Endothelial cell of umbilical vein (primary cell): ENCODE results near the gene KCP. TPM values are rescaled to one million over a fixed set of nuclear protein-coding genes. Genes with fewer than 3 reads are reported as not detected.

Experiments used
- BruUV-seq: library from RNA; stranded (reverse); fragments of 400-500 nt; replicated peaks from 2 replicates; lab custom pipeline; 2021; lab: Mats Ljungman, UMichigan
- CTCF ChIA-PET: fragments of 300-600, 350-600 bp; sonication (Branson Sonifier 250); formaldehyde crosslinking; loops from one replicate; lab custom pipeline; 2021; ENCODE audit warnings: antibody characterized with exemption, inconsistent platforms; lab: Charles Lee
- POLR2A ChIA-PET: fragments of 300-600, 350-600 bp; sonication (Branson Sonifier 250); formaldehyde crosslinking; loops from one replicate; lab custom pipeline; 2021; ENCODE audit warnings: antibody characterized with exemption, inconsistent platforms; lab: Charles Lee
- DNase-seq: peaks from one replicate; pipeline ENCODE4 v3.0.0-alpha.2; 2011; ENCODE audit warnings: low read depth, low spot score
- FAIRE-seq: peaks from 2 replicates; lab custom pipeline; 2011; peaks lifted over from hg19 to GRCh38; lab: Jason Lieb, UNC
- H2AFZ ChIP-seq: 2 replicates; pipeline ENCODE4 v1.6.0; 2012; ENCODE audit warnings: low read depth, low read length, control low read depth, inconsistent platforms
- H3K27ac ChIP-seq: 2 replicates; pipeline ENCODE4 v1.5.1; 2011; ENCODE audit warnings: low read depth, mild to moderate bottlenecking, control low read depth, low read length, moderate library complexity; ENCODE audit not compliant: insufficient read depth
- H3K27me3 ChIP-seq, 2 experiments: 2 replicates each; pipeline versions ENCODE4 v1.6.0 to v1.6.1; 2011; ENCODE audit warnings: low read length in 2 of 2, mixed read lengths in 1 of 2; ENCODE audit not compliant: control insufficient read depth in 2 of 2, insufficient read depth in 2 of 2
- H3K36me3 ChIP-seq, 2 experiments: 2 replicates in 1 of 2; 3 replicates in 1 of 2; pipeline ENCODE4 v1.5.1; 2011; ENCODE audit warnings: low read length in 2 of 2, mild to moderate bottlenecking in 1 of 2, moderate library complexity in 1 of 2; ENCODE audit not compliant: control insufficient read depth in 2 of 2, insufficient read depth in 2 of 2; ENCODE audit errors: extremely low read depth in 1 of 2
- H3K4me1 ChIP-seq: 3 replicates; pipeline ENCODE4 v1.5.1; 2011; ENCODE audit warnings: mild to moderate bottlenecking, low read length; ENCODE audit not compliant: control insufficient read depth, insufficient read depth; ENCODE audit errors: extremely low read depth
- H3K4me2 ChIP-seq: 2 replicates; pipeline ENCODE4 v1.6.1; 2011; ENCODE audit warnings: low read length, control low read depth, mixed read lengths; ENCODE audit not compliant: insufficient read depth
- H3K4me3 ChIP-seq, 3 experiments: fragments of 200-600 bp in 1 of 3; sonication (generic), shearing (Covaris generic) in 1 of 3; replicated peaks in 1 of 3; 2 replicates each; pipeline ENCODE4 v1.5.1; 2011 to 2016; ENCODE audit warnings: control low read depth in 3 of 3, low read length in 3 of 3, mild to moderate bottlenecking in 2 of 3, inconsistent platforms in 1 of 3, low read depth in 1 of 3, moderate library complexity in 1 of 3; ENCODE audit not compliant: insufficient read depth in 1 of 3
- H3K79me2 ChIP-seq: 2 replicates; pipeline ENCODE4 v1.6.0; 2012; ENCODE audit warnings: low read length, inconsistent platforms; ENCODE audit not compliant: control insufficient read depth, insufficient read depth
- H3K9ac ChIP-seq: replicated peaks from 2 replicates; pipeline ENCODE3; 2011; ENCODE audit warnings: low read length, control low read depth; ENCODE audit not compliant: insufficient read depth; ENCODE audit errors: extremely low read depth
- H3K9me1 ChIP-seq: replicated peaks from 3 replicates; pipeline ENCODE4 v1.6.0; 2011; ENCODE audit warnings: mild to moderate bottlenecking, low read length; ENCODE audit not compliant: control insufficient read depth, insufficient read depth; ENCODE audit errors: extremely low read depth
- H3K9me3 ChIP-seq: replicated peaks from 2 replicates; pipeline ENCODE4 v1.5.1; 2012; ENCODE audit warnings: low read length, inconsistent platforms; ENCODE audit not compliant: control insufficient read depth, insufficient read depth
- H4K20me1 ChIP-seq: replicated peaks from 2 replicates; pipeline ENCODE3; 2011; ENCODE audit warnings: mild to moderate bottlenecking, low read length; ENCODE audit not compliant: control insufficient read depth, insufficient read depth; ENCODE audit errors: extremely low read depth
- EZH2 ChIP-seq: IDR thresholded peaks from 2 replicates; pipeline ENCODE4 v1.6.1; 2012; ENCODE audit warnings: borderline replicate concordance, low read depth, mild to moderate bottlenecking, moderate library complexity, low read length, inconsistent platforms; ENCODE audit not compliant: severe bottlenecking
- FOS ChIP-seq: IDR thresholded peaks from 2 replicates; pipeline ENCODE4 v1.6.1; 2011; ENCODE audit warnings: mild to moderate bottlenecking, low read length, moderate library complexity, borderline replicate concordance; ENCODE audit not compliant: insufficient read depth
- JUN ChIP-seq: IDR thresholded peaks from 2 replicates; pipeline ENCODE4 v1.6.1; 2011; ENCODE audit warnings: borderline replicate concordance, low read depth; ENCODE audit not compliant: insufficient read length, insufficient read depth
- MYC ChIP-seq: IDR thresholded peaks from one replicate; pipeline ENCODE4 v1.6.1; 2011; ENCODE audit warnings: mild to moderate bottlenecking, low read depth, low read length
- dilution Hi-C: fragments of 300-500 bp; cut with MboI; formaldehyde crosslinking; loops from one replicate; pipeline ENCODE4 v1.15.0; 2019; ENCODE audit warnings: low sequenced_read_pairs; ENCODE audit not compliant: extremely low pct_ligation_motif_present
- intact Hi-C: fragments of 100-400 bp; cut with micrococcal nuclease; formaldehyde crosslinking; loops from one replicate; pipeline ENCODE4 v1.10.0; 2022
- polyA plus RNA-seq, 4 experiments: library from polyadenylated mRNA; depleted of rRNA in 3 of 4; stranded (reverse) in 3 of 4; unstranded in 1 of 4; fragments of >200 nt; gene quantifications; 2 replicates each; pipeline versions ENCODE4 v1.2.1 to v1.2.3, GENCODE V29; 2011 to 2012; ENCODE audit warnings: missing spikeins in 1 of 4
- total RNA-seq: library from RNA; stranded (reverse); gene quantifications from 2 replicates; pipeline ENCODE4 v1.2.3, GENCODE V29; 2021
- TF ChIP-seq, protein P1 (sequence below), 2 donors: IDR thresholded peaks; 1 replicate in 1 of 2; 2 replicates in 1 of 2; pipeline ENCODE4 v1.5.1; 2011; ENCODE audit warnings: low read length in 2 of 2, mild to moderate bottlenecking in 2 of 2, moderate library complexity in 2 of 2, control low read depth in 1 of 2, inconsistent platforms in 1 of 2, low read depth in 1 of 2; ENCODE audit not compliant: insufficient read depth in 1 of 2; ENCODE audit errors: extremely low read depth in 1 of 2
- TF ChIP-seq, protein P2 (sequence below): IDR thresholded peaks from 2 replicates; pipeline ENCODE4 v1.6.1; 2011; ENCODE audit not compliant: insufficient read depth, insufficient read length

The KCP gene
- total and polyA plus RNA-seq, 2 donors (not counting 3 experiments of a cell fraction or from before 2014, with no cell fraction given) = not detected

DNA sequence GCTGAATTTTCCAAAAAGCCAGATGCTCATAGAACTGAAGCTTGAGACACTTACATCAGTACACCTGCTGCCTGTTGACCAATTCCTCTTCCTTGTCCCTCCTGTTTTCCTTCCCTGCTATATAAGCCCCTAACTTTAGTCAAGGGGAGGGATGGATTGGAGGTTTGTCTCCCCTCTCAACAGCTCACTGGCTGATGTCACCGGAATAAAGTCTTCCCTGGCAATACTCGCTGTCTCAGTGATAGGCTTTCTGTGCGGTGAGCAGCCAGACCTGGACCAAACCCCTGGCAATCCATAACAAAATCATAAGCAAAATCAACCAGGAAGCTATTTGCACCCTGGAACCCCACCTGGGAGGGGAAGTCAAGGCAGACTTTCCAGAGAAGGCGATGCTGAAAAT is 26.3 kb upstream of the KCP start:
- DNase-seq (no peak), FAIRE-seq (no peak)
- H3K36me3 ChIP-seq = no peaks in the 10 kb centered on the region
- H3K9me3 ChIP-seq = no peaks in the 10 kb centered on the region
- H3K4me2 ChIP-seq = no peak overlapping the region
- no peak for TF ChIP-seq JUN
- no peak for TF ChIP-seq EZH2
- TF ChIP-seq, protein P1, sequence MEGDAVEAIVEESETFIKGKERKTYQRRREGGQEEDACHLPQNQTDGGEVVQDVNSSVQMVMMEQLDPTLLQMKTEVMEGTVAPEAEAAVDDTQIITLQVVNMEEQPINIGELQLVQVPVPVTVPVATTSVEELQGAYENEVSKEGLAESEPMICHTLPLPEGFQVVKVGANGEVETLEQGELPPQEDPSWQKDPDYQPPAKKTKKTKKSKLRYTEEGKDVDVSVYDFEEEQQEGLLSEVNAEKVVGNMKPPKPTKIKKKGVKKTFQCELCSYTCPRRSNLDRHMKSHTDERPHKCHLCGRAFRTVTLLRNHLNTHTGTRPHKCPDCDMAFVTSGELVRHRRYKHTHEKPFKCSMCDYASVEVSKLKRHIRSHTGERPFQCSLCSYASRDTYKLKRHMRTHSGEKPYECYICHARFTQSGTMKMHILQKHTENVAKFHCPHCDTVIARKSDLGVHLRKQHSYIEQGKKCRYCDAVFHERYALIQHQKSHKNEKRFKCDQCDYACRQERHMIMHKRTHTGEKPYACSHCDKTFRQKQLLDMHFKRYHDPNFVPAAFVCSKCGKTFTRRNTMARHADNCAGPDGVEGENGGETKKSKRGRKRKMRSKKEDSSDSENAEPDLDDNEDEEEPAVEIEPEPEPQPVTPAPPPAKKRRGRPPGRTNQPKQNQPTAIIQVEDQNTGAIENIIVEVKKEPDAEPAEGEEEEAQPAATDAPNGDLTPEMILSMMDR (IDR thresholded peaks at IDR 0.05; ENCODE audit: extremely low read depth in 1 of 2, insufficient read depth in 1 of 2, low read depth in 1 of 2, low read length in 2 of 2) = no peak
- no peak for TF ChIP-seq FOS
- intact Hi-C loops = no loop called here
- H2AFZ ChIP-seq = no peak overlapping the region
- POLR2A ChIA-PET = no interaction called here
- H4K20me1 ChIP-seq = no peaks in the 10 kb centered on the region
- no peak overlapping the region for H3K27ac ChIP-seq
- no peaks in the 10 kb centered on the region for H3K9me1 ChIP-seq
- no peak overlapping the region for H3K4me3 ChIP-seq
- H3K4me1 ChIP-seq = peaks cover 7% of the 10 kb centered on the region
- no TSS peak for BruUV-seq
- dilution Hi-C loops = no loop called here
- H3K27me3 ChIP-seq = peaks cover 23% of the 10 kb centered on the region in 2 experiments
- no peak overlapping the region for H3K9ac ChIP-seq
- CTCF ChIA-PET = no interaction called here
- H3K79me2 ChIP-seq = no peaks in the 10 kb centered on the region

GRCh38 chr7:128935342-128935730 is 24.8 kb upstream of the KCP start:
- no peak overlapping the region for H3K9ac ChIP-seq
- dilution Hi-C loops = no loop called here
- no peak overlapping the region for H3K4me3 ChIP-seq
- CTCF ChIA-PET = no interaction called here
- H3K36me3 ChIP-seq = no peaks in the 10 kb centered on the region
- H3K9me3 ChIP-seq = no peaks in the 10 kb centered on the region
- no peak for DNase-seq
- H3K79me2 ChIP-seq = no peaks in the 10 kb centered on the region
- intact Hi-C loops = no loop called here
- POLR2A ChIA-PET = no interaction called here
- H3K27ac ChIP-seq = no peak overlapping the region
- no peaks in the 10 kb centered on the region for H3K9me1 ChIP-seq
- no peak for FAIRE-seq
- no peaks in the 10 kb centered on the region for H4K20me1 ChIP-seq
- H3K4me1 ChIP-seq = peaks cover 7% of the 10 kb centered on the region
- no peak overlapping the region for H3K4me2 ChIP-seq
- H2AFZ ChIP-seq = no peak overlapping the region
- TF ChIP-seq FOS = no peak
- TF ChIP-seq MYC = no peak
- TF ChIP-seq, protein P2, sequence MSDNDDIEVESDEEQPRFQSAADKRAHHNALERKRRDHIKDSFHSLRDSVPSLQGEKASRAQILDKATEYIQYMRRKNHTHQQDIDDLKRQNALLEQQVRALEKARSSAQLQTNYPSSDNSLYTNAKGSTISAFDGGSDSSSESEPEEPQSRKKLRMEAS = no peak
- no TSS peak for BruUV-seq
- peaks cover 23% of the 10 kb centered on the region in 2 experiments for H3K27me3 ChIP-seq
